HCT116 (cell line): ENCODE measurements around the gene C2CD3. TPM values are rescaled to one million over a fixed set of nuclear protein-coding genes. Genes with fewer than 3 reads are reported as not detected.

Experiments used
- ATAC-seq: fragments of 200-7000 bp; cut with Tn5 transposase; 2 replicates; pipeline ENCODE4 v1.9.1; 2020; ENCODE audit warnings: mild to moderate bottlenecking, moderate library complexity
- BruUV-seq: library from RNA; stranded (reverse); fragments of 400-500 nt; replicated peaks from 2 replicates; lab custom pipeline; 2021; lab: Mats Ljungman, UMichigan
- CTCF ChIA-PET: fragments of 300-600 bp; sonication (Branson Sonifier 250); formaldehyde crosslinking; loops from one replicate; lab custom pipeline; 2021; ENCODE audit warnings: antibody characterized with exemption; lab: Charles Lee
- POLR2A ChIA-PET: fragments of 300-600, 350-600 bp; sonication (Branson Sonifier 250); formaldehyde crosslinking; loops from one replicate; lab custom pipeline; 2021; ENCODE audit warnings: antibody characterized with exemption; lab: Charles Lee
- RAD21 ChIA-PET, 2 experiments: fragments of 300-600 bp; sonication (Branson Sonifier 250); formaldehyde crosslinking; loops; one replicate each; lab custom pipeline; 2023; ENCODE audit warnings: low total read pairs in 2 of 2; ENCODE audit not compliant: uncharacterized antibody in 2 of 2, unreplicated experiment in 2 of 2, low non-redundant PET in 1 of 2; lab: Charles Lee
- DNase-seq: peaks from one replicate; pipeline ENCODE4 v3.0.0-alpha.2; 2010; ENCODE audit warnings: low read depth, low spot score
- H2AFZ ChIP-seq: fragments of 200-600 bp; shearing (Covaris generic), sonication (generic); 2 replicates; pipeline ENCODE4 v1.6.1; 2017; ENCODE audit warnings: low read depth, mixed run types, mixed read lengths, antibody characterized with exemption, low read length; ENCODE audit not compliant: poor library complexity, severe bottlenecking
- H3K27ac ChIP-seq: 2 replicates; pipeline ENCODE4 v1.5.1; 2012; ENCODE audit warnings: low read depth, low read length
- H3K27me3 ChIP-seq: fragments of 200-600 bp; sonication (generic); 2 replicates; pipeline ENCODE4 v1.6.1; 2016; ENCODE audit warnings: mixed run types, low read length, mixed read lengths; ENCODE audit not compliant: insufficient read depth
- H3K36me3 ChIP-seq, 2 experiments: fragments of 200-500 bp in 1 of 2; fragments of 200-600 bp in 1 of 2; sonication (Bioruptor generic) in 1 of 2; sonication (generic) in 1 of 2; 2 replicates each; pipeline versions ENCODE4 v1.5.1 to v1.6.1; 2014 to 2016; ENCODE audit warnings: low read length in 2 of 2, inconsistent platforms in 1 of 2, mixed read lengths in 1 of 2, mixed run types in 1 of 2; ENCODE audit not compliant: insufficient read depth in 2 of 2, control insufficient read depth in 1 of 2
- H3K4me1 ChIP-seq, 2 experiments: fragments of 200-600 bp in 1 of 2; sonication (generic) in 1 of 2; 2 replicates each; pipeline versions ENCODE4 v1.5.1 to v1.6.1; 2012 to 2017; ENCODE audit warnings: low read length in 2 of 2, inconsistent platforms in 1 of 2, mild to moderate bottlenecking in 1 of 2, mixed read lengths in 1 of 2, mixed run types in 1 of 2, moderate library complexity in 1 of 2; ENCODE audit not compliant: insufficient read depth in 2 of 2, control insufficient read depth in 1 of 2
- H3K4me2 ChIP-seq: fragments of 200-600 bp; sonication (generic); 2 replicates; pipeline ENCODE4 v1.6.1; 2017; ENCODE audit warnings: mixed run types, low read length, mixed read lengths
- H3K4me3 ChIP-seq, 2 experiments: fragments of 200-600 bp in 1 of 2; sonication (generic) in 1 of 2; replicated peaks in 1 of 2; 2 replicates each; pipeline ENCODE4 v1.5.1; 2011 to 2016; ENCODE audit warnings: low read length in 2 of 2, control low read depth in 1 of 2, low read depth in 1 of 2, mild to moderate bottlenecking in 1 of 2, mixed read lengths in 1 of 2, mixed run types in 1 of 2
- H3K79me2 ChIP-seq: fragments of 200-600 bp; sonication (generic); 2 replicates; pipeline ENCODE4 v1.6.1; 2017; ENCODE audit warnings: mild to moderate bottlenecking, mixed run types, low read length, moderate library complexity, mixed read lengths; ENCODE audit not compliant: insufficient read depth
- H3K9ac ChIP-seq: fragments of 200-600 bp; sonication (generic); 2 replicates; pipeline ENCODE4 v1.6.1; 2016; ENCODE audit warnings: low read length, mixed read lengths
- H3K9me2 ChIP-seq: fragments of 200-600 bp; sonication (generic), shearing (Covaris generic); 2 replicates; pipeline ENCODE4 v1.6.1; 2017; ENCODE audit warnings: mixed run types, mild to moderate bottlenecking, moderate library complexity; ENCODE audit not compliant: insufficient read depth
- H3K9me3 ChIP-seq, 2 experiments: fragments of 200-500 bp in 1 of 2; fragments of 200-600 bp in 1 of 2; sonication (Bioruptor generic) in 1 of 2; sonication (generic) in 1 of 2; 2 replicates each; pipeline ENCODE4 v1.6.1; 2014 to 2017; ENCODE audit warnings: low read length in 2 of 2, mixed read lengths in 2 of 2, inconsistent platforms in 1 of 2, low read depth in 1 of 2, mild to moderate bottlenecking in 1 of 2, mixed run types in 1 of 2, moderate library complexity in 1 of 2; ENCODE audit not compliant: control insufficient read depth in 1 of 2, insufficient read depth in 1 of 2
- H4K20me1 ChIP-seq: fragments of 200-600 bp; sonication (generic), shearing (Covaris generic); 2 replicates; pipeline ENCODE4 v1.6.1; 2017; ENCODE audit warnings: mixed run types, mild to moderate bottlenecking, moderate library complexity; ENCODE audit not compliant: insufficient read depth
- CBX3 ChIP-seq: IDR thresholded peaks from 2 replicates; pipeline ENCODE4 v1.6.1; 2012; ENCODE audit warnings: low read depth
- CEBPB ChIP-seq: IDR thresholded peaks from 2 replicates; pipeline ENCODE4 v1.6.1; 2012; ENCODE audit warnings: low read depth
- EGR1 ChIP-seq: IDR thresholded peaks from 2 replicates; pipeline ENCODE4 v1.6.1; 2012; ENCODE audit warnings: low read depth
- ELF1 ChIP-seq: IDR thresholded peaks from 2 replicates; pipeline ENCODE4 v1.6.1; 2012; ENCODE audit warnings: low read depth, borderline replicate concordance
- JUND ChIP-seq: IDR thresholded peaks from 2 replicates; pipeline ENCODE4 v1.6.1; 2012
- MAX ChIP-seq: IDR thresholded peaks from 2 replicates; pipeline ENCODE4 v1.6.1; 2012
- POLR2A ChIP-seq: IDR thresholded peaks from 2 replicates; pipeline ENCODE4 v1.7.0; 2011; ENCODE audit warnings: borderline replicate concordance; ENCODE audit not compliant: insufficient read depth, insufficient read length; ENCODE audit errors: extremely low read depth
- POLR2AphosphoS5 ChIP-seq: IDR thresholded peaks from 2 replicates; pipeline ENCODE4 v1.6.1; 2011; ENCODE audit warnings: mild to moderate bottlenecking, low read depth, low read length, moderate library complexity
- SIN3A ChIP-seq: IDR thresholded peaks from 2 replicates; pipeline ENCODE4 v1.6.1; 2012; ENCODE audit warnings: low read depth
- SP1 ChIP-seq: IDR thresholded peaks from 2 replicates; pipeline ENCODE4 v1.6.1; 2012; ENCODE audit warnings: low read depth
- SRF ChIP-seq: IDR thresholded peaks from 2 replicates; pipeline ENCODE4 v1.6.1; 2012; ENCODE audit warnings: low read depth
- YY1 ChIP-seq: IDR thresholded peaks from 2 replicates; pipeline ENCODE4 v1.6.1; 2011; ENCODE audit warnings: low read length, low read depth, moderate library complexity, mild to moderate bottlenecking; ENCODE audit not compliant: insufficient replicate concordance; ENCODE audit errors: extremely low read depth
- ZBTB33 ChIP-seq: IDR thresholded peaks from 2 replicates; pipeline ENCODE4 v1.6.1; 2011; ENCODE audit warnings: mild to moderate bottlenecking, low read length, moderate library complexity; ENCODE audit not compliant: insufficient replicate concordance; ENCODE audit errors: extremely low read depth
- ZFX ChIP-seq: fragments of 450-650 bp; IDR thresholded peaks from 2 replicates; pipeline ENCODE4 v1.6.1; 2017
- ZNF274 ChIP-seq: fragments of 200-500 bp; sonication (Bioruptor generic); IDR thresholded peaks from 2 replicates; pipeline ENCODE4 v1.6.1; 2014; ENCODE audit warnings: mild to moderate bottlenecking, low read depth, low read length, inconsistent platforms
- intact Hi-C: fragments of 100-400 bp; cut with micrococcal nuclease; formaldehyde crosslinking; loops from 2 replicates; pipeline ENCODE4 v1.10.0; 2022
- total RNA-seq: library from RNA; stranded (reverse); gene quantifications from one replicate; pipeline ENCODE4 v1.2.1, GENCODE V29; 2021; ENCODE audit not compliant: unreplicated experiment

C2CD3 gene
- total RNA-seq, 1 experiment from 2014 or later: 30.6 TPM

GRCh38 chr11:74007691-74008372 is 163.0 kb downstream of the C2CD3 start:
- Histone ChIP-seq H2AFZ (no peak overlapping the region), H3K4me2 (no peak overlapping the region), H3K9me3 (no peaks in the 10 kb centered on the region), H3K4me3 (no peak overlapping the region), H3K27ac (no peak overlapping the region)
- POLR2A ChIA-PET: no interaction called here
- TF ChIP-seq EGR1 (no peak), ELF1 (no peak), SIN3A (no peak), POLR2AphosphoS5 (no peak), JUND (no peak), ZFX (no peak), MAX (no peak), CBX3 (no peak), ZNF274 (no peak), SRF (no peak), POLR2A (no peak), CEBPB (no peak), SP1 (no peak), YY1 (no peak), ZBTB33 (no peak)
- TF ChIP-seq, all 23 proteins: peak for 0
- Histone ChIP-seq H4K20me1 (no peaks in the 10 kb centered on the region), H3K27me3 (no peaks in the 10 kb centered on the region), H3K4me1 (no peaks in the 10 kb centered on the region), H3K79me2 (no peaks in the 10 kb centered on the region), H3K9me2 (no peaks in the 10 kb centered on the region), H3K9ac (no peak overlapping the region), H3K36me3 (no peaks in the 10 kb centered on the region; a peak in 1 of 4 replicates)
- ChIA-PET RAD21 (no interaction called here), CTCF (no interaction called here)
- intact Hi-C loops: no loop called here
- DNase-seq (no peak), ATAC-seq (no peak)
- BruUV-seq: no TSS peak
